IPS-15b (cell line): ENCODE data around the gene RNASE8.

ENCODE experiments used
- H3K27me3 ChIP-seq: one replicate; pipeline ENCODE4 v1.6.1; 2013; ENCODE audit warnings: low read length; ENCODE audit not compliant: control insufficient read depth, insufficient read depth
- H3K36me3 ChIP-seq: one replicate; pipeline ENCODE4 v1.6.1; 2013; ENCODE audit warnings: low read length; ENCODE audit not compliant: control insufficient read depth, insufficient read depth
- H3K4me1 ChIP-seq: one replicate; pipeline ENCODE4 v1.6.1; 2013; ENCODE audit warnings: mild to moderate bottlenecking, low read length; ENCODE audit not compliant: control insufficient read depth, insufficient read depth
- H3K4me3 ChIP-seq: one replicate; pipeline ENCODE4 v1.5.1; 2013; ENCODE audit warnings: low read depth, low read length
- H3K9ac ChIP-seq: one replicate; pipeline ENCODE4 v1.6.1; 2013; ENCODE audit warnings: low read depth, mild to moderate bottlenecking, low read length
- H3K9me3 ChIP-seq: one replicate; pipeline ENCODE4 v1.6.1; 2013; ENCODE audit warnings: mild to moderate bottlenecking, low read length; ENCODE audit not compliant: control insufficient read depth, insufficient read depth

RNASE8 gene

GRCh38 chr14:21058903-21059302 is 1.3 kb downstream of the RNASE8 start:
- H3K9ac ChIP-seq = no peak overlapping the region
- no peak overlapping the region for H3K4me3 ChIP-seq
- H3K36me3 ChIP-seq = no peaks in the 10 kb centered on the region

DNA sequence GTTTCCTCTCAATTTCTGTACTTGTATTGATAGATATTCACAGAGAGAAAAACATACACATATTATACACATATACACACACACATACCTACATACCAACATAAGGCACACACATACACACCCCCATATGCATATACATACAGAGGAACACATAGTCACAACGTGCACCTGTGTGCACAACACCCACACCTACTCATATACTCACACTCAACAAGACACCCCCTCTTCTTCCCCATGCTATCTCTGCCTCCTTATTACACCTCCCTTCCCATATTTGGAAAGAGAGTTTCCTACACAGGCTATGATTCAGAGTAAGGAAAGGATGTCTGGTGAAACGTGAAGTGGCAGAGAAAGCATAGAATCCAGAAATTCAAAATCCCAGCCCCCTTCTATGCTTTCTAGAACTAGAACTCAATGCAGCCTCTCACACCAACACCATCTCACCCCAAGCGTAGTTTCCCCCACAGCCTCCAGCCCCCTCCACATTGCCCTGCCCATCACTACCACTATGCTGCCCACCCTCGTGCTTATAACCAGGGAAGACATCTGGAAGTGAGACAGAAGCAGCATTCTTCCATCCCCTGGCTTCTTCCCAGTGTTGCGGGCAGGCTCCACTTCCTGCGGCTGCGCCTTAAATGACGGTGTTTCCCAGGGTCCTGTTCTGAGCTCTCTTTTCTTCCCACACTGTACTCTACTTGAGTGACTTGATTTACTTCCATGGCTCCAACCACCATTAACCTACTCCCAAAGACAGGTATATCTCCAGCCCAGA is 2.4 kb downstream of the RNASE8 start:
- H3K9me3 ChIP-seq = no peaks in the 10 kb centered on the region
- no peak overlapping the region for H3K4me3 ChIP-seq

More at GRCh38 chr14:21058903-21059302, 1.3 kb downstream of the RNASE8 start:
- Histone ChIP-seq H3K9me3 (no peaks in the 10 kb centered on the region), H3K27me3 (peaks cover 3% of the 10 kb centered on the region), H3K4me1 (no peaks in the 10 kb centered on the region)

GRCh38 chr14:21060614-21061346 is 3.2 kb downstream of the RNASE8 start:
- H3K36me3 ChIP-seq = no peaks in the 10 kb centered on the region
- no peak overlapping the region for H3K4me3 ChIP-seq
- peaks cover 3% of the 10 kb centered on the region for H3K27me3 ChIP-seq
- H3K9me3 ChIP-seq = no peaks in the 10 kb centered on the region
- H3K4me1 ChIP-seq = no peaks in the 10 kb centered on the region
- no peak overlapping the region for H3K9ac ChIP-seq

More for the DNA sequence above, 2.4 kb downstream of the RNASE8 start:
- H3K27me3 ChIP-seq = peaks cover 3% of the 10 kb centered on the region
- no peaks in the 10 kb centered on the region for H3K4me1 ChIP-seq
- no peak overlapping the region for H3K9ac ChIP-seq
- H3K36me3 ChIP-seq = no peaks in the 10 kb centered on the region

GRCh38 chr14:21061347-21061668 is 3.7 kb downstream of the RNASE8 start:
- Histone ChIP-seq H3K27me3 (peaks cover 5% of the 10 kb centered on the region), H3K9me3 (no peaks in the 10 kb centered on the region), H3K9ac (no peak overlapping the region), H3K4me3 (no peak overlapping the region), H3K36me3 (no peaks in the 10 kb centered on the region), H3K4me1 (no peaks in the 10 kb centered on the region)

DNA sequence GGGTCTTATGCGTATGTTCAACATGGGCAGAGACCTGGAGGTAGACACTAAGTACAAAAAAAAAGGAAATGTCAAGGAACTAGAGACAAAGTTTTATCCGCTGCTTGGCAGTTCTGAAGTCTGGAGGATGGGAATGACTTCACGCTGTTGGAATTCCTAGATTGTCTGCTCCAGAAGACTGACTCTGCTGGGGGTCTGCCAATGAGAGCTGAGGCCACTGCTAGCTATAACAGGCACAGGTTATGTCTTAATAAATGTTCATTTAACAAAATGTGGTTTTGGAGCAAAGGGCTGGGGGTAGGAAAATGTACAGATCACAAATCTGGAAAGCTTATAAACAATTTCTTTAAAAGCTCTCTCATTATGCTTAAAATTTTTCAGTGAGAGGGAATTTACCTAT is 5.9 kb downstream of the RNASE8 start:
- no peaks in the 10 kb centered on the region for H3K4me1 ChIP-seq
- peaks cover 18% of the 10 kb centered on the region for H3K27me3 ChIP-seq
- H3K9ac ChIP-seq = no peak overlapping the region
- no peaks in the 10 kb centered on the region for H3K9me3 ChIP-seq
- no peak overlapping the region for H3K4me3 ChIP-seq
- H3K36me3 ChIP-seq = no peaks in the 10 kb centered on the region

DNA sequence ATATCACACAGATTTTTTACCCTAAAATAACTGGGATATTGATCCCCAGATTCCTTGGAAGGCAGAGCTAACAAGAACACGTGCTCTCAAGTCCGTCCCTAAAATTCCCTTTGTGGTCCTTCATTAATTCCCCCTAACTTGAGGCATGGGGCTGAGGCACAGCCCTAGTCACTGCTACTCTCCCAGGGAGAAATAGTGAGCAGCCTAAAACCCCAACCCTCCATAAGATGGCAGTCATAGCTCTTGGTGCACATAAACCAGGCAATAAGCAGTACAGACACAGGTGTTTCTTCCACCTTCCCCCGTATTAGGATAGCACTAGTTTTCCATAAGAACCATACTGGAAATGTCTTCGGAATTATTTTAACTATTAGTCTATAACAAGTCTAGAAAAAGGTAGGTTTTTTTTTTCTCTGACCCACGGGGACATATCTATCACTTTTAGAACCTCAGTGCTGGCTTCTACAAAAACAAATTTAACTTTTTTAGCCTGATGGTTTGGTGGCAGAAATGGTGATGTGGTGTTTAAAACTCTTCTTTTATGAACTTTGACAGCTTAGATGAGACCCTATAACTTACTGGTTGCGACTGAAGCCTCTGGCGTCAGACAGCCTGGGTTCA is 9.4 kb downstream of the RNASE8 start:
- no peak overlapping the region for H3K4me3 ChIP-seq
- no peak overlapping the region for H3K9ac ChIP-seq
- no peaks in the 10 kb centered on the region for H3K36me3 ChIP-seq
- H3K27me3 ChIP-seq = peaks cover 25% of the 10 kb centered on the region
- H3K4me1 ChIP-seq = peaks cover 2% of the 10 kb centered on the region
- no peaks in the 10 kb centered on the region for H3K9me3 ChIP-seq

- H3K9ac ChIP-seq = peak overlapping the region; percentile 60
Measured at GRCh38 chr14:21068521-21069387, 11.1 kb downstream of the RNASE8 start.

GRCh38 chr14:21069388-21070082 is 11.9 kb downstream of the RNASE8 start:
- Histone ChIP-seq H3K9me3 (no peaks in the 10 kb centered on the region), H3K4me3 (peak overlapping the region; percentile 84), H3K9ac (peak overlapping the region; percentile 60), H3K36me3 (no peaks in the 10 kb centered on the region), H3K27me3 (peaks cover 39% of the 10 kb centered on the region), H3K4me1 (peaks cover 8% of the 10 kb centered on the region)

More at GRCh38 chr14:21068521-21069387, 11.1 kb downstream of the RNASE8 start:
- H3K27me3 ChIP-seq = peaks cover 39% of the 10 kb centered on the region
- peak overlapping the region; percentile 84 for H3K4me3 ChIP-seq
- H3K9me3 ChIP-seq = no peaks in the 10 kb centered on the region
- H3K36me3 ChIP-seq = no peaks in the 10 kb centered on the region
- peaks cover 8% of the 10 kb centered on the region for H3K4me1 ChIP-seq

- Histone ChIP-seq H3K4me1 (peaks cover 8% of the 10 kb centered on the region), H3K9me3 (no peaks in the 10 kb centered on the region), H3K36me3 (peaks cover 4% of the 10 kb centered on the region), H3K4me3 (peak within 1 kb of the TSS; percentile 84), H3K27me3 (peaks cover 39% of the 10 kb centered on the region), H3K9ac (peak within 1 kb of the TSS; percentile 71)
Measured at GRCh38 chr14:21070083-21070609, 12.5 kb downstream of the RNASE8 start, which contains the start of gene ARHGEF40. ARHGEF40 (plus strand) TSS chr14:21070304; CDS start chr14:21070397, 93 bp downstream.

GRCh38 chr14:21070610-21071224 is 13.1 kb downstream of the RNASE8 start:
- H3K4me1 ChIP-seq = peaks cover 8% of the 10 kb centered on the region
- peak overlapping the region; percentile 71 for H3K9ac ChIP-seq
- H3K9me3 ChIP-seq = no peaks in the 10 kb centered on the region
- peaks cover 6% of the 10 kb centered on the region for H3K36me3 ChIP-seq
- peaks cover 39% of the 10 kb centered on the region for H3K27me3 ChIP-seq
- peak overlapping the region; percentile 84 for H3K4me3 ChIP-seq
